Lung (tissue), 12 donors: Measurements from ENCODE around the gene LTBP1. TPM values are rescaled to one million over a fixed set of nuclear protein-coding genes. Genes with fewer than 3 reads are reported as not detected.

Experiments
- ATAC-seq: fragments of 200-7000 bp; cut with Tn5 transposase; one replicate; pipeline ENCODE4 v1.9.1; 2020; ENCODE audit warnings: moderate number of reproducible peaks; ENCODE audit not compliant: insufficient read depth, low FRiP score
- DNase-seq, 3 donors: peaks; one replicate each; pipeline ENCODE4 v3.0.0-alpha.2; 2013 to 2017
- H3K27ac ChIP-seq, 2 donors: one replicate each; pipeline ENCODE4 v1.5.1; 2013; ENCODE audit warnings: mild to moderate bottlenecking in 2 of 2, moderate library complexity in 2 of 2, control low read depth in 1 of 2, inconsistent platforms in 1 of 2, low read depth in 1 of 2, low read length in 1 of 2
- H3K27me3 ChIP-seq, 3 donors: one replicate each; pipeline ENCODE4 v1.5.1; 2013; ENCODE audit warnings: low read length in 2 of 3; ENCODE audit not compliant: control insufficient read depth in 3 of 3, insufficient read depth in 3 of 3
- H3K36me3 ChIP-seq, 4 donors: one replicate each; pipeline ENCODE4 v1.5.1; 2013; ENCODE audit warnings: low read length in 4 of 4, mild to moderate bottlenecking in 1 of 4, moderate library complexity in 1 of 4; ENCODE audit not compliant: control insufficient read depth in 4 of 4, insufficient read depth in 4 of 4
- H3K4me1 ChIP-seq, 5 donors: one replicate each; pipeline ENCODE4 v1.5.1; 2013; ENCODE audit warnings: low read length in 5 of 5, mild to moderate bottlenecking in 2 of 5, moderate library complexity in 1 of 5; ENCODE audit not compliant: control insufficient read depth in 5 of 5, insufficient read depth in 5 of 5
- H3K4me3 ChIP-seq: one replicate; pipeline ENCODE4 v1.5.1; 2013; ENCODE audit warnings: mild to moderate bottlenecking, control low read depth, moderate library complexity
- H3K9ac ChIP-seq, 2 donors: one replicate each; pipeline ENCODE4 v1.5.1; 2013; ENCODE audit warnings: low read length in 2 of 2, control low read depth in 1 of 2; ENCODE audit not compliant: insufficient read depth in 1 of 2
- H3K9me3 ChIP-seq, 4 donors: one replicate each; pipeline ENCODE4 v1.5.1; 2013; ENCODE audit warnings: low read length in 3 of 4, mild to moderate bottlenecking in 1 of 4, moderate library complexity in 1 of 4; ENCODE audit not compliant: control insufficient read depth in 4 of 4, insufficient read depth in 3 of 4
- CTCF ChIP-seq: IDR thresholded peaks from 2 replicates; pipeline ENCODE4 v1.5.1; 2012; ENCODE audit warnings: mild to moderate bottlenecking; ENCODE audit errors: control extremely low read depth, extremely low read depth
- WGBS, 2 donors: extraction: QIAGEN DNeasy Blood & Tissue Kit; methylation state at CpG; one replicate each; pipeline ENCODE4 v1.1.7; 2013; 5-methylcytosine and 5-hydroxymethylcytosine counted together
- polyA plus RNA-seq, 2 donors: library from polyadenylated mRNA; stranded (reverse); fragments of 200-250 nt; gene quantifications; one replicate each; pipeline ENCODE4 v1.2.1, GENCODE V29; 2013
- total RNA-seq, 2 donors: library from RNA; depleted of rRNA in 1 of 2; stranded (reverse); fragments of >200 nt in 1 of 2; gene quantifications; one replicate each; pipeline ENCODE4 v1.2.1, GENCODE V29; 2014 to 2021
- donor health status: control.
- donor health status: control.
- donor health status: Bipolar disorder and iron deficiency.
- donor health status: healthy.
- donor health status: DM: yes; HTN: yes; CAD: no.

The LTBP1 gene
- total and polyA plus RNA-seq, 4 donors: 8.8 to 57.4 (median 28.6) TPM

GRCh38 chr2:33225350-33225749, 278.6 kb downstream of the LTBP1 start:
- Histone ChIP-seq H3K27me3 (no peaks in the 10 kb centered on the region), H3K4me1 (peaks cover 0 to 12% (median 4%) of the 10 kb centered on the region in 5 donors), H3K9ac (no peak overlapping the region), H3K27ac (no peak overlapping the region), H3K9me3 (no peaks in the 10 kb centered on the region), H3K4me3 (no peak overlapping the region), H3K36me3 (peaks cover 0 to 4% (median under 1%) of the 10 kb centered on the region in 4 donors)
- no peak for DNase-seq
- no peak for ATAC-seq
- TF ChIP-seq CTCF: no peak
- 92 to 95% methylated on average over 2 of the region's 2 CpGs for WGBS, 2 donors

GRCh38 chr2:33226546-33226945, 279.8 kb downstream of the LTBP1 start:
- peaks cover 0 to under 1% (median 0%) of the 10 kb centered on the region in 5 donors for H3K4me1 ChIP-seq
- H3K27ac ChIP-seq: no peak overlapping the region
- DNase-seq: no peak
- ATAC-seq: no peak
- H3K9ac ChIP-seq: no peak overlapping the region
- H3K4me3 ChIP-seq: no peak overlapping the region
- no peaks in the 10 kb centered on the region for H3K9me3 ChIP-seq
- peaks cover 0 to 2% (median under 1%) of the 10 kb centered on the region in 4 donors for H3K36me3 ChIP-seq
- TF ChIP-seq CTCF: no peak
- WGBS, 2 donors: 93 to 97% methylated on average over 4 of the region's 4 CpGs
- H3K27me3 ChIP-seq: no peaks in the 10 kb centered on the region

- DNase-seq: no peak
- no peak for TF ChIP-seq CTCF
- 90 to 95% methylated on average over 4 of the region's 4 CpGs for WGBS, 2 donors
- H3K4me1 ChIP-seq: no peaks in the 10 kb centered on the region
- H3K9ac ChIP-seq: no peak overlapping the region
- H3K4me3 ChIP-seq: no peak overlapping the region
- ATAC-seq: no peak
- H3K36me3 ChIP-seq: peaks cover 0 to 2% (median 0%) of the 10 kb centered on the region in 4 donors
- no peaks in the 10 kb centered on the region for H3K9me3 ChIP-seq
- no peak overlapping the region for H3K27ac ChIP-seq
- no peaks in the 10 kb centered on the region for H3K27me3 ChIP-seq
Observed at GRCh38 chr2:33229646-33230045, 282.9 kb downstream of the LTBP1 start.

GRCh38 chr2:33230195-33230594, 283.4 kb downstream of the LTBP1 start:
- TF ChIP-seq CTCF: no peak
- no peak overlapping the region for H3K9ac ChIP-seq
- H3K27me3 ChIP-seq: no peaks in the 10 kb centered on the region
- H3K9me3 ChIP-seq: no peaks in the 10 kb centered on the region
- H3K4me1 ChIP-seq: no peaks in the 10 kb centered on the region
- ATAC-seq (no peak), DNase-seq (no peak)
- peaks cover 0 to 2% (median 0%) of the 10 kb centered on the region in 4 donors for H3K36me3 ChIP-seq
- H3K4me3 ChIP-seq: no peak overlapping the region
- H3K27ac ChIP-seq: no peak overlapping the region
